ENCODE measurements around the gene SLC25A24.

SLC25A24 gene

DNA sequence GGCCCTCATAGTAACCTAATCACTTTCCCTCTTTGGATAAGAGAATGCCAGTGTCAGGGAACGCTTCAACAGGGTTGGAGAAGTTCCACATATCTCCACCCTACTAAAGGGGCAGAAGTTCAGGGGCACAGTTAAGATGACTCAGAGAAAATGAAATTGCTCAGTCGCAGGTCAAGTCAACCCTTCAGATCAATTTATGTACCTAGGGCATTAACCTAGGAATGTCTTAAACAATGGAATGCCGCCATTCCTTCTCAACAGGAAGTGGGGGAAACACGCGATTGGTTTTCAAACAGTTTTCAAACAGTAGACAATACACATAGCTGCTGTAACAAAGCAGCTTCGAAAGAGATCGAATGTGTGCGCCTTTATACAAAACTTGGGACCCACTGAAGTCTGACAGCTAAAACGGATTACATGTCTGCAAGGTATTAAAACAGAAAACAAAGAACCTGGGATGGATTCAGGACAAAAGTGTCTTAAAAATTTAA lies 897 bp downstream of the SLC25A24 start:
- Histone ChIP-seq H2AFZ (ENCODE audit: low read length) (peak overlapping the region; percentile 97), H3K79me2 (ENCODE audit: insufficient read depth, low read length) (peaks cover 30% of the 10 kb centered on the region), H3K4me2 (ENCODE audit: low read depth, low read length, poor library complexity, severe bottlenecking) (peak overlapping the region; percentile 74), H3K27me3 (ENCODE audit: insufficient read depth, low read length, poor library complexity, severe bottlenecking) (no peaks in the 10 kb centered on the region), H3K9me3 (ENCODE audit: insufficient read depth, low read depth, low read length) (no peaks in the 10 kb centered on the region), H3K36me3 (ENCODE audit: insufficient read depth, low read length) (no peaks in the 10 kb centered on the region), H3K9me2 (replicated peaks; ENCODE audit: low read depth, low read length) (no peaks in the 10 kb centered on the region), H4K20me1 (ENCODE audit: insufficient read depth, low read length, poor library complexity, severe bottlenecking) (peaks cover 7% of the 10 kb centered on the region), H3K4me3 (ENCODE audit: low read length, poor library complexity, severe bottlenecking) (peak overlapping the region; percentile 83), H3F3A (ENCODE audit: low read depth) (peaks cover 4% of the 10 kb centered on the region; the same call in 1 of the 2 replicates), H3K9ac (ENCODE audit: low read depth, low read length, poor library complexity, severe bottlenecking) (peak overlapping the region; percentile 76), H3K4me1 (ENCODE audit: insufficient read depth, low read length, poor library complexity, severe bottlenecking) (peaks cover 38% of the 10 kb centered on the region)
- TF ChIP-seq CTCF (conservative IDR thresholded peaks at IDR 0.05; ENCODE audit: low read length) (no peak), EZH2phosphoT487 (IDR thresholded peaks at IDR 0.05; ENCODE audit: borderline replicate concordance) (no peak)

- Histone ChIP-seq H3K79me2 (ENCODE audit: insufficient read depth, low read length) (peaks cover 29% of the 10 kb centered on the region), H3K27me3 (ENCODE audit: insufficient read depth, low read length, poor library complexity, severe bottlenecking) (no peaks in the 10 kb centered on the region)
Observed at GRCh38 chr1:108194051-108194450, 6.1 kb downstream of the SLC25A24 start.

DNA sequence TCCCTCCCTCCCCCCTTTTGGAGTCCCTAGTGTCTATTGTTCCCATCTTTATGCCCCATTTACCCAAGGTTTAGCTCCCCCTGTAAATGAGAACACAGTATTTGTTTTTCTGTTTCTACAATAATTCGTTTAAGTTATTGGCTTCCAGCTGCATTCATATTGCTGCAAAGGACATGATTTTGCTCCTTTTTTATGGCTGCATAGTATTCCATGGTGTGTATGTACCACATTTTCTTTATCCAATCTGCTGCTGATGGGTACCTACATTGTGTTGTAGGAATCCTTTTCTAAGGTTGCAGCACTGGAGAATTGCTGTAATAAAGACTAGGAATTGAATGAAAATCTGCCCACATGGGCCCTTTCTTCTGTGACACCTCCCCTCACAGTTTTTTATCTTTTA lies 6.8 kb downstream of the SLC25A24 start:
- H3K9me3 ChIP-seq (ENCODE audit: insufficient read depth, low read depth, low read length): peaks cover 10% of the 10 kb centered on the region; the same call in 1 of the 2 replicates
- H3K9me2 ChIP-seq (replicated peaks; ENCODE audit: low read depth, low read length): no peaks in the 10 kb centered on the region
- H3K27me3 ChIP-seq (ENCODE audit: insufficient read depth, low read length, poor library complexity, severe bottlenecking): no peaks in the 10 kb centered on the region
- TF ChIP-seq EZH2phosphoT487 (IDR thresholded peaks at IDR 0.05; ENCODE audit: borderline replicate concordance) (no peak), CTCF (conservative IDR thresholded peaks at IDR 0.05; ENCODE audit: low read length) (no peak)
- peaks cover 22% of the 10 kb centered on the region for H3K4me1 ChIP-seq (ENCODE audit: insufficient read depth, low read length, poor library complexity, severe bottlenecking)
- H3F3A ChIP-seq (ENCODE audit: low read depth): no peaks in the 10 kb centered on the region
- H2AFZ ChIP-seq (ENCODE audit: low read length): no peak overlapping the region
- H4K20me1 ChIP-seq (ENCODE audit: insufficient read depth, low read length, poor library complexity, severe bottlenecking): peaks cover 2% of the 10 kb centered on the region
- H3K9ac ChIP-seq (ENCODE audit: low read depth, low read length, poor library complexity, severe bottlenecking): no peak overlapping the region
- H3K36me3 ChIP-seq (ENCODE audit: insufficient read depth, low read length): no peaks in the 10 kb centered on the region; the same call in 1 of the 2 replicates
- no peak overlapping the region for H3K4me3 ChIP-seq (ENCODE audit: low read length, poor library complexity, severe bottlenecking)
- H3K4me2 ChIP-seq (ENCODE audit: low read depth, low read length, poor library complexity, severe bottlenecking): no peak overlapping the region
- peaks cover 22% of the 10 kb centered on the region for H3K79me2 ChIP-seq (ENCODE audit: insufficient read depth, low read length)

More at GRCh38 chr1:108194051-108194450, 6.1 kb downstream of the SLC25A24 start:
- Histone ChIP-seq H2AFZ (ENCODE audit: low read length) (no peak overlapping the region), H3K9me2 (replicated peaks; ENCODE audit: low read depth, low read length) (no peaks in the 10 kb centered on the region), H3K9me3 (ENCODE audit: insufficient read depth, low read depth, low read length) (peaks cover 10% of the 10 kb centered on the region; the same call in 1 of the 2 replicates), H4K20me1 (ENCODE audit: insufficient read depth, low read length, poor library complexity, severe bottlenecking) (peaks cover 7% of the 10 kb centered on the region), H3K9ac (ENCODE audit: low read depth, low read length, poor library complexity, severe bottlenecking) (no peak overlapping the region), H3K4me2 (ENCODE audit: low read depth, low read length, poor library complexity, severe bottlenecking) (no peak overlapping the region), H3K4me1 (ENCODE audit: insufficient read depth, low read length, poor library complexity, severe bottlenecking) (peaks cover 29% of the 10 kb centered on the region), H3K4me3 (ENCODE audit: low read length, poor library complexity, severe bottlenecking) (no peak overlapping the region), H3K36me3 (ENCODE audit: insufficient read depth, low read length) (no peaks in the 10 kb centered on the region), H3F3A (ENCODE audit: low read depth) (no peaks in the 10 kb centered on the region)
- TF ChIP-seq EZH2phosphoT487 (IDR thresholded peaks at IDR 0.05; ENCODE audit: borderline replicate concordance) (no peak), CTCF (conservative IDR thresholded peaks at IDR 0.05; ENCODE audit: low read length) (no peak)
